Fibroblast of villous mesenchyme (primary cell): Measurements from ENCODE around the gene ISCU. TPM values are rescaled to one million over a fixed set of nuclear protein-coding genes. Genes with fewer than 3 reads are reported as not detected.
A peak's percentile ranks its signal among the peaks of the same experiment; 100 is the strongest.

Source experiments
- DNase-seq: peaks from one replicate; pipeline ENCODE4 v3.0.0-alpha.2; 2010; ENCODE audit warnings: low read depth
- H3K4me3 ChIP-seq: 2 replicates; pipeline ENCODE4 v1.5.1; 2011; ENCODE audit warnings: low read depth, mild to moderate bottlenecking, low read length
- CTCF ChIP-seq: IDR thresholded peaks from 2 replicates; pipeline ENCODE4 v1.5.1; 2012; ENCODE audit warnings: low read depth, mild to moderate bottlenecking, low read length; ENCODE audit not compliant: insufficient read depth
- total RNA-seq: library from RNA; depleted of rRNA; stranded (reverse); fragments of >200 nt; gene quantifications from 2 replicates; pipeline ENCODE4 v1.2.3, GENCODE V29; 2012

ISCU gene
- total RNA-seq, 1 donor = 105 TPM

- no peak for DNase-seq
- H3K4me3 ChIP-seq = no peak overlapping the region
- TF ChIP-seq CTCF = no peak
Measured at GRCh38 chr12:108581311-108582227, 19.2 kb downstream of the ISCU start.

- no peak for DNase-seq
- TF ChIP-seq CTCF = no peak
- no peak overlapping the region for H3K4me3 ChIP-seq
Measured at GRCh38 chr12:108582509-108582908, 20.1 kb downstream of the ISCU start.

GRCh38 chr12:108582978-108583770 is 20.8 kb downstream of the ISCU start:
- H3K4me3 ChIP-seq = no peak overlapping the region
- DNase-seq = peak; percentile 37
- no peak for TF ChIP-seq CTCF

- no peak for TF ChIP-seq CTCF
- no peak overlapping the region for H3K4me3 ChIP-seq
- peak; percentile 21 for DNase-seq
Measured at GRCh38 chr12:108583991-108584390, 21.6 kb downstream of the ISCU start.

- DNase-seq = no peak
- TF ChIP-seq CTCF = no peak
- H3K4me3 ChIP-seq = no peak overlapping the region
Measured at GRCh38 chr12:108584456-108585065, 22.2 kb downstream of the ISCU start.

- H3K4me3 ChIP-seq = no peak overlapping the region
- no peak for TF ChIP-seq CTCF
- no peak for DNase-seq
Measured at GRCh38 chr12:108585864-108586263, 23.5 kb downstream of the ISCU start.
